Kidney glomerular epithelial cell (primary cell): Measurements from ENCODE around the gene TECTA.

Source experiments
- DNase-seq: peaks from one replicate; lab custom pipeline; 2025; lab: John Stamatoyannopoulos, UW

Gene TECTA

GRCh38 chr11:121100943-121101342 lies at the start of gene TECTA:
TECTA (plus strand) TSS chr11:121101243; CDS start chr11:121102666, 1,423 bp downstream.
- no peak for DNase-seq

- DNase-seq: no peak
Measured at GRCh38 chr11:121053244-121053643, 47.8 kb upstream of the TECTA start.

DNA sequence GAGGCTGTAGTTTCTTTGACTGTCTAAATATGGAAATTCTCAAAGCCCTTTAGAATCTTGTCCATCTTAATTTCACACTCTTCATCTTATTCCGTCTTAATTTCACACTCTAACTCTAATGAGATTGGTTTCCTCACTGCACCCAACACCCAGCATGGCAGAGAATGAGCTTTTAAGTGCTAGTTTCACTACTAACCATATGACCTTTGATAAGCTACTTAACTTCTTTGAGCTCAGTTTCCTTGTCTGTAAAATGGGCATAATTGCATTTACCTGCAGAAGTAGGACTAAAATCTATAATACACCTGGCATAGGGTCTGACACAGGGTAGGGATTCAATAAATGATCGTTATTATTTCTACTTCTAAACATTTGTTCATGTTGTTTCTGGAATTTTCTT lies 46.8 kb upstream of the TECTA start:
- no peak for DNase-seq

- DNase-seq: no peak
Measured at GRCh38 chr11:121055076-121055475, 46.0 kb upstream of the TECTA start.

GRCh38 chr11:121057922-121058321 lies 43.1 kb upstream of the TECTA start:
- DNase-seq: no peak

DNA sequence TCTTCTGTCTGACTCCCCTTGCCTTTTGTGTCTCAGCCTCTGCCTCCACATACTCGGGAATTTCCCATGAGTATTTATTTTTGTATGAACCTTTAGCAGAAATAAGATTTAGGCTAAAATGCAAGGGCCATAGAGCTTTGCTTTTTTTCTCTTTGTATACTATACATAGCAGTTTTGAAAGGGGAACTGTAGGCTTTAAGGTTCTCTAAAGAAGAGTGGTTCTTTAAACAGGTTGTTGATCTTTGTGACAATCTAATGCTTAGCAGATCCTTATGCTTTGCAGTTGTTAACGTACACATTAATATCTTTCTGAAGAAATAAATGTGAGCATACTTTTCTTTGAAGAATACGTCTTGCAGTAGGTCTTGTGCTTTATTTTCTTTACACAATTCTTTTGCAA lies 42.1 kb upstream of the TECTA start:
- no peak for DNase-seq

DNA sequence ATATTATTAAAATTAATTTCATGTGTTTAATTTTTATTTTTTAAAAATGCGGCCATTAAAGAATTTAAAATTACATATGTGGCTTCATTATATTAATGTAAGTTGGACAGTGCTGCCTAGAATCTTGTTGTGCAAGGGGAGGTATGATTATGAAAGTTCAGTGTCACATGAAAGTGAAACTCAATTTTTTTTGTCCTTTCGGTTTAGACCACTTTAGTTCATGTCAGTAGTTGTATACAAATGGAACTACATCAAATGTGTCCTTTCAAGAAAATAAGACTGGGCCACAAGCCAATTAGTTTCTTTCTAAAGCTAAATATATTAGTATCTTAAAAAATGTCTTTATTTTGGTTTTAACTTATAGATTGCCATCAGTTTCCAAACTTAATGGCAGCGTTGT lies 41.4 kb upstream of the TECTA start:
- no peak for DNase-seq

DNA sequence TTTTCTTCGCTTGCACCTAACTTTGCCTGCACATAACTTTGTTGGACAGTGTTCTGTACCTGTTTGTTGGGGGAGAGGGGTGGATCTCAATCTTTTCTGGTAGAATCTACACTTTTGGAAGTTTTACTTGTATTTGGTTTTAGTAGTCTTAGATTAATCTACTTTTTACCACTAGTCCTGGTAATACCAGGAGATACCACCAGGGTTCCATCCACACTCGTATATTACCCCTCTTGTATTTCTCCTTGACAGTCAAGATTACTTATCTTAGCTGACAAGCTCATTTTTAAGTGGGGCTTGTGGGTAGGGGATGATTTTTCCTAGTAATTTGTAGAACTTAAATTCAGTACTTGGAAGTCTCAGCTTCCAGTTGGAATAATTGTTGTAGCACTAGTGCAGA lies 37.3 kb upstream of the TECTA start:
- DNase-seq: no peak

GRCh38 chr11:121066623-121067022 lies 34.4 kb upstream of the TECTA start:
- no peak for DNase-seq

DNA sequence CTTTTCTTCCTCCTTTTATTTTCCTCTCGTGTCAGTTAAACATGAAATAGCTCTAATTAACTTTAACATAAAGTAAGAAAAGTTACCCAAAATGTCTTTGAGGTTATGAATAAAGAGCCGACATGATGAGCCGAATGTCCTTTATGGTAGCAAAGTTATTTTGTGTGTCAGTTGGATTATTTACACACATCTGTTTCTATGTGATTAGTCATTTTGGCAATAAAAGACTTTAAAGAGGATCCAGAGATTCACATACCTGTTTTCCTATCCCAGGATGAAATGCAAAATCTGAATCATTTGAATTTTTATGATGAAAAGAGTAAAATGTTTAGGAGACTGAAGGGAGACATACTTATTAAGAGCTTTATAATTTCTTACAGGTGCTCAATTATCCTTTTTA lies 34.0 kb upstream of the TECTA start:
- no peak for DNase-seq

DNA sequence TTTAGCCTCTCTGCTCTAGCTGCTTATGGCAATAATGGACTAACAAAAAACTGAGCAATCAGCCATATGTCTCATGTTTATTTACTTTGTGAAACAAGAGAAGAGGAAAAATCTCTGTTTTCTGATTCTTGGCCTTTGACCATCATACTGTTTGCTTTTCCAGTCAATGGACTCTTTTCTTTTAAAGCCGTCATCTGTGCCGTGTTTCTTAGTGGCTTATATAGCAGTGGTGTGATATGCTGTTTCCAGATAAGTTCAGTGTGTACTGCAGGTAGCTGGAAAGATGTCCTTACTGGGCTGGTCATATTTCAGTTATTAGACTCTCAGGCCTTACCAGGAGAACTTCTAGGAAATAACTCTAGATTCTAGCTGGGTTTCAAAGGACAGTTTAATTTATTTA lies 33.6 kb upstream of the TECTA start:
- DNase-seq: no peak

DNA sequence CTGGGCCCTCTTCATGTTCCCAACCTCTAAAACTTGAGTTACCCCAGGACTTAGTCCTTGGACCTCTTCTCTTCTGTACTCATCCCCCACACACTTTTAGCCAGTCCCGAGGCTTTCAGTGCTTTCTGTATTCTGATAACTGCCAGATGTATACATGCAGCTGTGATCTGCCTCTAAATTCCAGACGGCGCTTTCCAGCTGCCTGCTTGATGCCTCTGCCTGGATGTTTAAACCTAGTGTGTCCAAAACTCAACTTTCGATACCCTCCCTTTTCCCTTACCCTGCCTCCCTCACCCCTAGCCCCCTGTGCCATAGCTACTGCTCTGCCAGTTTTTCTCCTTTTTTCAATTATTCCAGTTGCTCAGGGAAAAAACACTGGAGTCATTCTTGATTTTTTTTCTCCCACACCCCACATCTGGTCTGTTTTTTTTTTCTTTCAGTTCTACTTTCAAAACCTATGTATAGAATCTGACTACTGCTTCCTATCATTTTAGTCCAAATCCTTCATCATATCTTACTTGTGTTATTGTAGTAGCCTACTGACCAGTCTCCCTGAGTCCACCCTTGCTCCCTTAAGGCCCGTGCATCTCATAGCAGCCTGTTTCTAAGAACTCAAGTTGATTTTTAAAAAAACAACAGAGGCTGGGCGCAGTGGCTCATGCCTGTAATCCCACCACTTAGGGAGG lies 32.9 kb upstream of the TECTA start:
- DNase-seq: no peak

DNA sequence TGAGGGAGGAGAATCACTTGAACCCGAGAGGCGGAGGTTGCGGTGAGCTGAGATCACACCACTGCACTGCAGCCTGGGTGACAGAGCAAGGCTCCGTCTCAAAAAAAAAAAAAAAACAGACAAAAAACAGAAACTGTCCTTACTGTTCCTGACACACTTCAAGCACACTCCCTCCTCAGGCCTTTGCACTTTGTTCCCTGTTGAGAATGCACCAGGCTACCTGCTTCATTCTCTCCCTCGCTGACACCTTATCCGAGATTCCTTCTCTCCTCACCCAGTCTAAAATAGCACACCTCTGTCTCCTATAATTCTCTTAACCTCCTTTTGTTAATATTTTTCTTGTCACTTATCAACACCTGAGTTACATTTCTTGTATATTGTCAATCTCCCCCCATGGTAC lies 32.3 kb upstream of the TECTA start:
- no peak for DNase-seq

GRCh38 chr11:121070951-121071845 lies 29.8 kb upstream of the TECTA start:
- no peak for DNase-seq

GRCh38 chr11:121071846-121072450 lies 29.1 kb upstream of the TECTA start:
- no peak for DNase-seq

DNA sequence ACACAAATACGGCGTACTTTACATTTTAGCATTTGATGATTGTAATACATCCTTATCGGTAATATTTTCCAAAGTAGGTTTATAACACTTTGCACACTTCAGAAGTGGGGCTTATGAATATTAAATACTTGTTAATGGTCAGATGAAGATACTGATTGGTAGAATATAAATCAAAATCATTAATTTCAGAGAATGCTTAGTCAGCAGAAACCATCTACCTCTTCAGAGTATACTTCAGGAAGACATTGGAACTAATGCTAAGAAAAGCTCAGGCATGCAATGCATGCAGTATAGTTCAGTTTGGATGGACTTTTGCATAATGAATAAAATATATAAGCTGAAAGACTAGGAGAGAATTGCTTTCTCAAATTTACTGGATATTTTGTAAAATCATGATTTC lies 19.7 kb upstream of the TECTA start:
- DNase-seq: no peak

DNA sequence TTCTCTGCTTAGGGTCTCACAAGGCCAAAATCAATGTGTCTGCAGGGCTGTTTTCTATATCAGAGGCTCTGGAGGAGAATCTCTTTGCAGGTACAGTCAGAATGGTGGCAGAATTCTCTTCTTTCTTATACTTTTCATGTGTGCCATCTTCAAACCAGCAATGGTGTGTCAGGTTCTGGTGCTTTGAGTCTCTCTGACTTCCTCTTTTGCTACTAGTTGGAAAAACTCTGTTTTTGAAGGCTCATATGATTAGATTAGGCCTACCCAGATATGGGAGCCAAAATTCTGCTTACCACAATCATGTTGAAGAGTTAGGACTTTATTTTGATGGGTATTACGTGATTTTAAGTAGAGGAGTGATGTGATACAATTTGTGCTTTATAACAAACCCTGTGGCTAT lies 18.8 kb upstream of the TECTA start:
- DNase-seq: no peak

GRCh38 chr11:121082670-121083069 lies 18.4 kb upstream of the TECTA start:
- no peak for DNase-seq

GRCh38 chr11:121086866-121087265 lies 14.2 kb upstream of the TECTA start:
- no peak for DNase-seq

GRCh38 chr11:121089566-121089965 lies 11.5 kb upstream of the TECTA start:
- DNase-seq: no peak

DNA sequence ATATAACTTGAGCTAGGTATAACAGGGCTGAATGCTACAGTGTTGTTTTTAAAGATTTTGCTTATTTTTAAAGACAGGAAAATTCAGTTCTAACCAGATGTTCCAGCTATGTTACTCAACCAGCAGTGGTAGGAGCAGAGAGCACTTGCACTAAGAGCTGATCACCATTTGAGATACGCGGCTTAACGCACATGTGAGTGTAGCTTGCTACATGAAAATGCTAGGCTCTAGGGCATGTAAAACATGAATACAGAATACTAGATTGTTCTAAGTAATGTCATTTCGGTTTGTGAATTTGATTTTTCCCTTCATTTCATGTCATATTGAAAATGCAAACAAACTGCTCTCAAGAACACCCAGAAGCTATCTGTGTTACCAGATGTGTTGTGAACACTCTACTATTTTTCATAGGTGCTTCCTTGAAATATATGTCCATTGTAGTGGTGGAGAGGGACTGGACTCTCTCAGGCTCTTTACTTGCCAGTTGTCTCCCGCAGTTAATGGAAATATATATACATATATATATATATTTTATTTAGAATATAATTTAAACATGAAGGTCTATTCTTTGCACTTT lies 10.8 kb upstream of the TECTA start:
- DNase-seq: no peak

GRCh38 chr11:121091492-121092152 lies 9.4 kb upstream of the TECTA start:
- DNase-seq: no peak
